Uterus (tissue), 4 donors: ENCODE measurements around the gene ZNF48. TPM values are rescaled to one million over a fixed set of nuclear protein-coding genes. Genes with fewer than 3 reads are reported as not detected.

Experiments used
- DNase-seq, 2 donors: peaks; one replicate each; pipeline ENCODE4 v3.0.0-alpha.2; 2019 to 2020
- H3K27ac ChIP-seq, 2 donors: fragments of 200-600 bp; sonication (generic); 1 replicate in 1 of 2; 2 replicates in 1 of 2; pipeline ENCODE4 v1.5.1; 2016 to 2018
- H3K27me3 ChIP-seq, 2 donors: fragments of 200-600 bp; sonication (generic); one replicate each; pipeline ENCODE4 v1.5.1; 2018 to 2019; ENCODE audit warnings: control low read depth in 1 of 2
- H3K36me3 ChIP-seq, 2 donors: fragments of 200-600 bp; sonication (generic); one replicate each; pipeline ENCODE4 v1.5.1; 2019; ENCODE audit warnings: control low read depth in 1 of 2
- H3K4me1 ChIP-seq, 2 donors: fragments of 200-600 bp; sonication (generic); one replicate each; pipeline ENCODE4 v1.5.1; 2018 to 2019; ENCODE audit warnings: control low read depth in 1 of 2
- H3K4me3 ChIP-seq, 2 donors: fragments of 200-600 bp; sonication (generic); 1 replicate in 1 of 2; 2 replicates in 1 of 2; pipeline ENCODE4 v1.5.1; 2018 to 2019; ENCODE audit warnings: mild to moderate bottlenecking in 1 of 2
- H3K9me3 ChIP-seq, 2 donors: fragments of 200-600 bp; sonication (generic); one replicate each; pipeline ENCODE4 v1.5.1; 2019; ENCODE audit warnings: control low read depth in 1 of 2
- CTCF ChIP-seq, 4 experiments: fragments of 200-600 bp in 2 of 4; fragments of 450-650 bp in 2 of 4; sonication (generic) in 2 of 4; IDR thresholded peaks; one replicate each; pipeline ENCODE4 v1.5.1; 2016 to 2019; ENCODE audit warnings: antibody characterized with exemption in 4 of 4, mild to moderate bottlenecking in 2 of 4, moderate library complexity in 1 of 4
- POLR2A ChIP-seq, 2 donors: fragments of 450-650 bp; IDR thresholded peaks; one replicate each; pipeline ENCODE4 v1.6.1; 2016; ENCODE audit warnings: antibody characterized with exemption in 2 of 2, mild to moderate bottlenecking in 1 of 2, moderate library complexity in 1 of 2
- intact Hi-C: fragments of 100-400 bp; cut with DNase I; formaldehyde crosslinking; loops from one replicate; pipeline ENCODE4 v1.15.1; 2023; ENCODE audit warnings: low total_unique reads
- total RNA-seq, 4 donors: library from RNA; depleted of rRNA in 3 of 4; stranded (reverse); fragments of >200 nt in 3 of 4; gene quantifications; one replicate each; pipeline versions ENCODE4 v1.1.0 to v1.2.4, GENCODE V29; 2014 to 2023
- donor health status: DM: yes; HTN: yes; CAD: no.

ZNF48 gene
- total RNA-seq, 4 donors from 2014 or later: 2.6 to 21.0 (median 12.7) TPM

GRCh38 chr16:30350134-30350871 lies 44.9 kb upstream of the ZNF48 start:
- intact Hi-C loops: no loop called here
- no peaks in the 10 kb centered on the region for H3K27me3 ChIP-seq
- TF ChIP-seq POLR2A (IDR thresholded peaks at IDR 0.05): no peak
- TF ChIP-seq CTCF (IDR thresholded peaks at IDR 0.05): no peak
- H3K4me1 ChIP-seq: peaks cover 13 to 18% of the 10 kb centered on the region in 2 donors
- H3K9me3 ChIP-seq: no peaks in the 10 kb centered on the region
- DNase-seq: no peak
- no peak overlapping the region for H3K27ac ChIP-seq
- H3K36me3 ChIP-seq: no peaks in the 10 kb centered on the region
- no peak overlapping the region for H3K4me3 ChIP-seq

- H3K4me3 ChIP-seq: no peak overlapping the region
- TF ChIP-seq CTCF (IDR thresholded peaks at IDR 0.05) (no peak), POLR2A (IDR thresholded peaks at IDR 0.05) (no peak)
- H3K27me3 ChIP-seq: no peaks in the 10 kb centered on the region
- DNase-seq: no peak
- no peaks in the 10 kb centered on the region for H3K36me3 ChIP-seq
- H3K27ac ChIP-seq: no peak overlapping the region
- H3K4me1 ChIP-seq: peaks cover 15 to 23% of the 10 kb centered on the region in 2 donors
- no peaks in the 10 kb centered on the region for H3K9me3 ChIP-seq
- intact Hi-C loops: no loop called here
Measured at GRCh38 chr16:30351001-30351441, 44.2 kb upstream of the ZNF48 start.

GRCh38 chr16:30351586-30352419 lies 43.4 kb upstream of the ZNF48 start:
- H3K4me3 ChIP-seq: no peak overlapping the region
- peak; percentile 86 to 87 for DNase-seq
- TF ChIP-seq POLR2A (IDR thresholded peaks at IDR 0.05): no peak
- TF ChIP-seq CTCF (IDR thresholded peaks at IDR 0.05): no peak
- no peaks in the 10 kb centered on the region for H3K36me3 ChIP-seq
- no peaks in the 10 kb centered on the region for H3K9me3 ChIP-seq
- peak overlapping the region; percentile 65 to 68 for H3K27ac ChIP-seq
- H3K4me1 ChIP-seq: peaks cover 18 to 27% of the 10 kb centered on the region in 2 donors
- no peaks in the 10 kb centered on the region for H3K27me3 ChIP-seq
- intact Hi-C loops: no loop called here

- Histone ChIP-seq H3K9me3 (no peaks in the 10 kb centered on the region), H3K4me1 (peaks cover 18 to 27% of the 10 kb centered on the region in 2 donors), H3K4me3 (no peak overlapping the region), H3K27me3 (no peaks in the 10 kb centered on the region), H3K27ac (peak overlapping the region; percentile 65 to 68), H3K36me3 (no peaks in the 10 kb centered on the region)
- intact Hi-C loops: no loop called here
- no peak for DNase-seq
- TF ChIP-seq POLR2A (IDR thresholded peaks at IDR 0.05) (no peak), CTCF (IDR thresholded peaks at IDR 0.05) (no peak)
Measured at GRCh38 chr16:30352488-30353401, 42.5 kb upstream of the ZNF48 start.
